DOHH2 (cell line): ENCODE measurements around the gene NXPH4.

Experiments
- H3F3A ChIP-seq: fragments of 200-600 bp; sonication (generic), shearing (Covaris generic); 2 replicates; pipeline ENCODE4 v1.6.0; 2016; ENCODE audit warnings: antibody characterized with exemption, mild to moderate bottlenecking; ENCODE audit not compliant: control insufficient read depth, insufficient read depth
- H3K27ac ChIP-seq: fragments of 200-600 bp; sonication (generic); 2 replicates; pipeline ENCODE4 v1.5.1; 2014; ENCODE audit warnings: low read depth, mild to moderate bottlenecking, low read length, moderate library complexity
- H3K27me3 ChIP-seq: fragments of 200-600 bp; sonication (generic); 2 replicates; pipeline ENCODE4 v1.6.1; 2014; ENCODE audit warnings: mild to moderate bottlenecking, low read length, mixed read lengths; ENCODE audit not compliant: control insufficient read depth
- H3K36me3 ChIP-seq: fragments of 200-600 bp; sonication (generic); 2 replicates; pipeline ENCODE4 v1.6.1; 2014; ENCODE audit warnings: mild to moderate bottlenecking, low read length, moderate library complexity, mixed read lengths; ENCODE audit not compliant: control insufficient read depth
- H3K4me1 ChIP-seq: fragments of 200-600 bp; sonication (generic); 2 replicates; pipeline ENCODE4 v1.6.1; 2014; ENCODE audit warnings: mild to moderate bottlenecking, low read length, mixed read lengths; ENCODE audit not compliant: control insufficient read depth
- H3K4me2 ChIP-seq: fragments of 200-600 bp; sonication (generic); 2 replicates; pipeline ENCODE4 v1.6.0; 2014; ENCODE audit warnings: mild to moderate bottlenecking, low read length, moderate library complexity
- H3K4me3 ChIP-seq: fragments of 200-600 bp; sonication (generic); 2 replicates; pipeline ENCODE4 v1.5.1; 2014; ENCODE audit warnings: mild to moderate bottlenecking, low read length, mixed read lengths
- H3K79me2 ChIP-seq: fragments of 200-600 bp; sonication (generic); 2 replicates; pipeline ENCODE4 v1.6.1; 2014; ENCODE audit warnings: mild to moderate bottlenecking, low read length, mixed read lengths; ENCODE audit not compliant: control insufficient read depth
- H3K9me2 ChIP-seq: fragments of 200-600 bp; sonication (generic); replicated peaks from 2 replicates; pipeline ENCODE4 v1.6.1; 2014; ENCODE audit warnings: mild to moderate bottlenecking, low read length, mixed read lengths; ENCODE audit not compliant: control insufficient read depth
- H3K9me3 ChIP-seq: fragments of 200-600 bp; sonication (generic); 2 replicates; pipeline ENCODE4 v1.6.1; 2014; ENCODE audit warnings: antibody characterized with exemption, low read length, mixed read lengths; ENCODE audit not compliant: control insufficient read depth, insufficient read depth
- H4K20me1 ChIP-seq: fragments of 200-600 bp; sonication (generic); 2 replicates; pipeline ENCODE4 v1.6.0; 2014; ENCODE audit warnings: low read depth, mild to moderate bottlenecking, antibody characterized with exemption, low read length, moderate library complexity; ENCODE audit not compliant: control insufficient read depth, insufficient read depth
- CTCF ChIP-seq: fragments of 200-600 bp; sonication (generic); IDR thresholded peaks from one replicate; pipeline ENCODE4 v1.5.1; 2014; ENCODE audit warnings: antibody characterized with exemption, mild to moderate bottlenecking, low read depth, low read length; ENCODE audit not compliant: poor library complexity, severe bottlenecking
- EZH2phosphoT487 ChIP-seq: fragments of 200-600 bp; sonication (generic); IDR thresholded peaks from 2 replicates; pipeline ENCODE4 v1.6.1; 2017; ENCODE audit warnings: borderline replicate concordance, mild to moderate bottlenecking, antibody characterized with exemption, low read length, moderate library complexity, mixed read lengths

The NXPH4 gene

GRCh38 chr12:57169046-57169795 is 47.4 kb upstream of the NXPH4 start:
- H3K36me3 ChIP-seq, result no peaks in the 10 kb centered on the region
- H3K9me2 ChIP-seq, result no peaks in the 10 kb centered on the region
- no peak for TF ChIP-seq EZH2phosphoT487
- TF ChIP-seq CTCF, result no peak
- H3K9me3 ChIP-seq, result no peaks in the 10 kb centered on the region
- no peak overlapping the region; the same call in 1 of the 2 replicates for H3K4me2 ChIP-seq
- no peaks in the 10 kb centered on the region for H4K20me1 ChIP-seq
- H3K27ac ChIP-seq, result no peak overlapping the region
- H3K4me3 ChIP-seq, result no peak overlapping the region
- H3K79me2 ChIP-seq, result no peaks in the 10 kb centered on the region
- peaks cover 23% of the 10 kb centered on the region for H3K4me1 ChIP-seq
- no peaks in the 10 kb centered on the region for H3F3A ChIP-seq
- no peaks in the 10 kb centered on the region for H3K27me3 ChIP-seq

- Histone ChIP-seq H3K9me3 (no peaks in the 10 kb centered on the region), H3K9me2 (no peaks in the 10 kb centered on the region), H4K20me1 (no peaks in the 10 kb centered on the region), H3K27ac (no peak overlapping the region), H3K4me3 (no peak overlapping the region), H3F3A (no peaks in the 10 kb centered on the region), H3K4me1 (peaks cover 23% of the 10 kb centered on the region), H3K79me2 (no peaks in the 10 kb centered on the region), H3K4me2 (no peak overlapping the region), H3K27me3 (no peaks in the 10 kb centered on the region), H3K36me3 (no peaks in the 10 kb centered on the region)
- TF ChIP-seq EZH2phosphoT487 (no peak), CTCF (no peak)
Observed at GRCh38 chr12:57169969-57170368, 46.6 kb upstream of the NXPH4 start.

GRCh38 chr12:57170408-57170807 is 46.2 kb upstream of the NXPH4 start:
- no peaks in the 10 kb centered on the region for H3K36me3 ChIP-seq
- peaks cover 23% of the 10 kb centered on the region for H3K4me1 ChIP-seq
- no peak overlapping the region for H3K4me3 ChIP-seq
- TF ChIP-seq CTCF (no peak), EZH2phosphoT487 (no peak)
- no peaks in the 10 kb centered on the region for H3K9me2 ChIP-seq
- no peaks in the 10 kb centered on the region for H3K9me3 ChIP-seq
- no peaks in the 10 kb centered on the region for H3K27me3 ChIP-seq
- H3K27ac ChIP-seq, result no peak overlapping the region
- H4K20me1 ChIP-seq, result no peaks in the 10 kb centered on the region
- no peaks in the 10 kb centered on the region for H3K79me2 ChIP-seq
- H3K4me2 ChIP-seq, result no peak overlapping the region
- H3F3A ChIP-seq, result no peaks in the 10 kb centered on the region
